Osteocyte (in vitro differentiated cells): ENCODE results near the gene COQ10B. TPM values are rescaled to one million over a fixed set of nuclear protein-coding genes. Genes with fewer than 3 reads are reported as not detected.
A peak's percentile ranks its signal among the peaks of the same experiment; 100 is the strongest.

Experiments
- DNase-seq: peaks from one replicate; pipeline ENCODE4 v3.0.0; 2021; ENCODE audit warnings: mixed read lengths; ENCODE audit not compliant: unreplicated experiment; ENCODE audit errors: extremely low spot score
- H3K27ac Mint-ChIP-seq: one replicate; pipeline ENCODE4 v1.8.0; 2021; ENCODE audit warnings: mild to moderate bottlenecking, mixed read lengths; ENCODE audit not compliant: unreplicated experiment
- H3K27me3 Mint-ChIP-seq: one replicate; pipeline ENCODE4 v1.8.0; 2021; ENCODE audit warnings: mixed read lengths; ENCODE audit not compliant: unreplicated experiment
- H3K36me3 Mint-ChIP-seq: one replicate; pipeline ENCODE4 v1.8.0; 2021; ENCODE audit warnings: mixed read lengths; ENCODE audit not compliant: unreplicated experiment
- H3K4me1 Mint-ChIP-seq: one replicate; pipeline ENCODE4 v1.8.0; 2021; ENCODE audit warnings: mixed read lengths; ENCODE audit not compliant: unreplicated experiment
- H3K4me3 Mint-ChIP-seq: one replicate; pipeline ENCODE4 v1.8.0; 2021; ENCODE audit warnings: mild to moderate bottlenecking, moderate library complexity, mixed read lengths; ENCODE audit not compliant: unreplicated experiment
- H3K9me3 Mint-ChIP-seq: one replicate; pipeline ENCODE4 v1.8.0; 2021; ENCODE audit warnings: mixed read lengths; ENCODE audit not compliant: unreplicated experiment
- CTCF ChIP-seq: fragments of 200-600 bp; sonication (generic); IDR thresholded peaks from 2 replicates; pipeline ENCODE4 v1.5.0; 2021; ENCODE audit warnings: antibody characterized with exemption, mild to moderate bottlenecking, moderate library complexity
- total RNA-seq: library from RNA; stranded (reverse); gene quantifications from 2 replicates; pipeline ENCODE4 v1.2.1, GENCODE V29; 2021

Gene COQ10B
- total RNA-seq, 1 donor from 2014 or later: 23.5 TPM

DNA sequence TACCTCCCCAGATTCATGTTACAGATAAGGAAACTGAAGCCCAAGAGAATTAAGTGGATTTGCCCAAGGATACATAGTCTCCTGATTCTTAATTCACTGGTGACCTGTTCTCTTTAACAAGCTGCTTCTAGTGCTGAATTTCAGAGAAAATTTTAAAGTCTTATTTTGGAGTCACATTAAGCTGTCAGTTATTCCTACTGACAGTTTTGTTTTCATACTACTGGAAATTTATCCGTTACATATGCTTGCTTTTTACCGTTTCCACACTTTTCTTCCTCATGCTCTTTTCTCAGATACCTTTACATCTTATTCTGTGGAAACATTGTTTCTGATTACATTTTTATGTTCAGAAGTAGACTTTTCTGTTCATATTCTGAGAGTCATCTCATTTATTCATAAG, 63.8 kb downstream of the COQ10B start:
- no peak for DNase-seq
- peaks cover 38% of the 10 kb centered on the region for H3K4me1 Mint-ChIP-seq
- peak overlapping the region; percentile 96 for H3K27ac Mint-ChIP-seq
- H3K27me3 Mint-ChIP-seq: no peaks in the 10 kb centered on the region
- TF ChIP-seq CTCF: no peak
- H3K9me3 Mint-ChIP-seq: peaks cover 4% of the 10 kb centered on the region
- H3K4me3 Mint-ChIP-seq: peak overlapping the region; percentile 93
- H3K36me3 Mint-ChIP-seq: peaks cover 10% of the 10 kb centered on the region

Other genes starting within 250 kb of the COQ10B start
- 14.3 and 16.6 TPM in 2 replicates for gene ANKRD44, start 142.8 kb upstream of the COQ10B start, total RNA-seq
- 281 and 282 TPM in 2 replicates for gene SF3B1, start 18.5 kb upstream of the COQ10B start, total RNA-seq
- 163 and 165 TPM in 2 replicates for gene HSPD1, start 46.3 kb downstream of the COQ10B start, total RNA-seq
- 60.5 and 70.4 TPM in 2 replicates for gene HSPE1, start 46.8 kb downstream of the COQ10B start, total RNA-seq
- gene MOB4, start 62.5 kb downstream of the COQ10B start, total RNA-seq: 23.1 and 23.7 TPM in 2 replicates
- gene RFTN2, start 222.0 kb downstream of the COQ10B start, total RNA-seq: 29.4 and 30.6 TPM in 2 replicates